GM21515 (cell line): ENCODE results near the gene RPL41.
"Not testable (repeated sequence)": the region's sequence is repeated elsewhere in the genome, so short reads cannot be mapped to it uniquely, and the experiment has no call there.

Source experiments
- ATAC-seq: cut with Tn5 transposase; IDR thresholded peaks from one replicate; pipeline ENCODE4 v1.9.1; 2021; ENCODE audit not compliant: unreplicated experiment

Gene RPL41

GRCh38 chr12:56154246-56154771 is 37.9 kb downstream of the RPL41 start:
- no peak for ATAC-seq

- ATAC-seq = no peak
Observed at GRCh38 chr12:56154818-56155217, 38.4 kb downstream of the RPL41 start.

- no peak for ATAC-seq
Observed at GRCh38 chr12:56155256-56155845, 38.9 kb downstream of the RPL41 start.

GRCh38 chr12:56156464-56157200 is 40.2 kb downstream of the RPL41 start:
- not testable (repeated sequence) for ATAC-seq

- ATAC-seq = peak; percentile 33
Observed at GRCh38 chr12:56157201-56158028, 41.0 kb downstream of the RPL41 start.

- peak; percentile 70 for ATAC-seq
Observed at GRCh38 chr12:56158029-56158925, 41.8 kb downstream of the RPL41 start, which contains the start of gene MYL6. MYL6 (plus strand) TSS chr12:56158359; CDS start chr12:56158402, 43 bp downstream.

- ATAC-seq = no peak
Observed at GRCh38 chr12:56158926-56159461, 42.6 kb downstream of the RPL41 start.

- no peak for ATAC-seq
Observed at GRCh38 chr12:56159482-56160192, 43.2 kb downstream of the RPL41 start.

- ATAC-seq = no peak
Observed at GRCh38 chr12:56160193-56160763, 43.8 kb downstream of the RPL41 start.

GRCh38 chr12:56160894-56161689 is 44.7 kb downstream of the RPL41 start:
- ATAC-seq = no peak

GRCh38 chr12:56161690-56162351 is 45.4 kb downstream of the RPL41 start:
- ATAC-seq = no peak

- ATAC-seq = no peak
Observed at GRCh38 chr12:56162468-56163290, 46.2 kb downstream of the RPL41 start.

- no peak for ATAC-seq
Observed at GRCh38 chr12:56163533-56164344, 47.3 kb downstream of the RPL41 start.

GRCh38 chr12:56164345-56164729 is 47.9 kb downstream of the RPL41 start:
- no peak for ATAC-seq

- no peak for ATAC-seq
Observed at GRCh38 chr12:56165369-56165768, 48.9 kb downstream of the RPL41 start.
